ENCODE measurements around the gene ABCD1.

DNA sequence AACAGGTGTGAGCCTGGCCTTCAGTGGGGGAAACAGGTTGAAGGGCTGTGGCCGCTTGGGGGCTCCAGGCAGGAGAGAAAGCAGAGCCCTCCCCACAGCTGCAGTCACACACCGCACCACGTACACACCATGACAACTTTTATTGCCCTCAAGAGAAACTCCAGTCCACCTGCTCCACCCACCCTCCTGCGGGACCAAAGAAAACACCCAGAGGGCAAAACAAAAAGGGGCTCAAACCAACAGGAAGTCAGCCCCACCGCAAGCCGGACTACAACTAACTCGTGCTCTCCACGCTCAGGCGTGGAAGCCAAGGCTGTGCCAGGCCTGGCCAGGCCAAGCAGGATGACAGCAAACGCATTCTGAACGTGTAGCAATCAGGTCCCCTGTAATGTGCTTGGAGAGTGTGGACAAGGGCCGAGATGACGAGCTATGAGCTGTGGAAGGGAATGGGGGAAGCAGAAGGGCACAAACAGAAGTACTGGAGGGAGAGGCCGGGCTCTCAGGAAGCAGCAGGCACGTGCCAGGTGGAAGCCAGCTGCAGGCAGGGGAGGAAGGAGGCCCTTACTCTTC, 24.2 kb upstream of the ABCD1 start:
- TF ChIP-seq POLR2A (IDR thresholded peaks at IDR 0.05) = no peak
- TF ChIP-seq, protein P1, sequence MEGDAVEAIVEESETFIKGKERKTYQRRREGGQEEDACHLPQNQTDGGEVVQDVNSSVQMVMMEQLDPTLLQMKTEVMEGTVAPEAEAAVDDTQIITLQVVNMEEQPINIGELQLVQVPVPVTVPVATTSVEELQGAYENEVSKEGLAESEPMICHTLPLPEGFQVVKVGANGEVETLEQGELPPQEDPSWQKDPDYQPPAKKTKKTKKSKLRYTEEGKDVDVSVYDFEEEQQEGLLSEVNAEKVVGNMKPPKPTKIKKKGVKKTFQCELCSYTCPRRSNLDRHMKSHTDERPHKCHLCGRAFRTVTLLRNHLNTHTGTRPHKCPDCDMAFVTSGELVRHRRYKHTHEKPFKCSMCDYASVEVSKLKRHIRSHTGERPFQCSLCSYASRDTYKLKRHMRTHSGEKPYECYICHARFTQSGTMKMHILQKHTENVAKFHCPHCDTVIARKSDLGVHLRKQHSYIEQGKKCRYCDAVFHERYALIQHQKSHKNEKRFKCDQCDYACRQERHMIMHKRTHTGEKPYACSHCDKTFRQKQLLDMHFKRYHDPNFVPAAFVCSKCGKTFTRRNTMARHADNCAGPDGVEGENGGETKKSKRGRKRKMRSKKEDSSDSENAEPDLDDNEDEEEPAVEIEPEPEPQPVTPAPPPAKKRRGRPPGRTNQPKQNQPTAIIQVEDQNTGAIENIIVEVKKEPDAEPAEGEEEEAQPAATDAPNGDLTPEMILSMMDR (IDR thresholded peaks at IDR 0.05) = no peak
- no peak for TF ChIP-seq EP300 (IDR thresholded peaks at IDR 0.05)

Data from ovary (tissue), 3 donors.